HG03280 (cell line): ENCODE measurements around the gene GLIS1.

Experiments used
- ATAC-seq: cut with Tn5 transposase; IDR thresholded peaks from one replicate; pipeline ENCODE4 v1.9.1; 2021; ENCODE audit warnings: mild to moderate bottlenecking, moderate library complexity; ENCODE audit not compliant: unreplicated experiment

Gene GLIS1

DNA sequence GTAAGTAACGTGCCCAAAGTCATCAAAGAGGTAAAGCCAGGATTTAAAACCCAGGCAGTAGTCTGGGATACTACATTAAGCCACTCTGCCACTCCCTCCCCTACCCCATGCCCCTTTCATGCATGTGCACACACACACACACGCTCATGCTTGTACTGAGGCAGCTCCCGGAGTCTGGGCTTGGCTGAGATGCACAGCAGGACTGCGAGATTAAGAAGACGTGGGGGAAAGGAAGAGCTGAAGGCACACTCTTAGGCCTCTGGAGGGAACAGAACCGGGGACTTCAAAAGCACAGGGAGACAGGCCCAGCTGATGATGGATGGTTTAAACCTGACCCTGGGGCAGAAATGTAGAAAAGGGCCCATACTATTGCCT, 98.3 kb downstream of the GLIS1 start:
- no peak for ATAC-seq

- ATAC-seq: no peak
Measured at GRCh38 chr1:53639996-53640700, 98.8 kb downstream of the GLIS1 start.

DNA sequence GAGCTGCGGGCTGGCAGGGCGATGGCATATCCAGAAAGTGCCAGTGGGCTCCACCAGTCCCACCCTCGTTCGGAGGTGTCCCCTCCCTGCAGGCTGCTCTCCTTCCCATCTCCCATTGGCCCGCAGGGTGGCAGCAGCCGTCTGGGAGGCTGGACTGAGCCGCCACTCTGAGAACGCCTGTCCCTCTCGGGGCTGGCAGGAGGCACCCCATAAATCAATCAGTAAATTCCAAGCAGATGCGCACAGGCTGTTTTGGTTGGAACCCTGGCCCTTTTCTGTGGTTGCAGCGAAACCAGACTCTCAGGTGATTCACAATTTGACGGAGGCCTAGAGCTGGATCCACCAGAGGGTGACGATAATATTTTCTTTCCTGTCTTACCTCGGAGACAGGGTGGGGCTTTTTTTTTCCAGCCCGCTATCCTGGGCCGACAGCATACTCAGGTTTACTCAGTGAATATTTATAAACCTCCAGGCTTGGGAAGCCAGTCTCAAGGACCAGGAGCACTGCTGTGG, 99.7 kb downstream of the GLIS1 start:
- ATAC-seq: no peak

GRCh38 chr1:53638360-53639035, 100.5 kb downstream of the GLIS1 start:
- ATAC-seq: no peak

GRCh38 chr1:53637511-53638359, 101.2 kb downstream of the GLIS1 start:
- ATAC-seq: no peak

GRCh38 chr1:53636621-53637171, 102.3 kb downstream of the GLIS1 start:
- ATAC-seq: no peak

DNA sequence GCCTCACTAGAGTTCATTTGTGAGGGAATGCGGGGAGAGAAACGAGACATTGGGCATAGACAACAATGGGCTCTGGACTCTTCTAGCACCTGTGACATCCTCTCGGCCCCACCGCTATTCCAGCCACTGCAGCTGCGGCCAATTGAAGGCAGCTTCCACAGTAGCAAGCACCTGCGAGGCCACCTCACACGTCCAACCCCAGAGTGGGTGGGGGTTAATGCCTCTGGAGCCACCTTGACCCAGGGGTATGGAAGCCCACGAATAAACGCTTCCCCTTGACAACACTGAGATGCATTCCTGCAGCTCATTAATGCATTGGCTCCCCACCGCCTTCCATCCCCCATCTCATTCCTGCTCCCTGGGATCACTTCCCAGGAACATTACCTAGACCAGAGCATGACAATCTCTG, 104.4 kb downstream of the GLIS1 start:
- ATAC-seq: no peak

GRCh38 chr1:53633073-53633704, 105.8 kb downstream of the GLIS1 start:
- no peak for ATAC-seq

DNA sequence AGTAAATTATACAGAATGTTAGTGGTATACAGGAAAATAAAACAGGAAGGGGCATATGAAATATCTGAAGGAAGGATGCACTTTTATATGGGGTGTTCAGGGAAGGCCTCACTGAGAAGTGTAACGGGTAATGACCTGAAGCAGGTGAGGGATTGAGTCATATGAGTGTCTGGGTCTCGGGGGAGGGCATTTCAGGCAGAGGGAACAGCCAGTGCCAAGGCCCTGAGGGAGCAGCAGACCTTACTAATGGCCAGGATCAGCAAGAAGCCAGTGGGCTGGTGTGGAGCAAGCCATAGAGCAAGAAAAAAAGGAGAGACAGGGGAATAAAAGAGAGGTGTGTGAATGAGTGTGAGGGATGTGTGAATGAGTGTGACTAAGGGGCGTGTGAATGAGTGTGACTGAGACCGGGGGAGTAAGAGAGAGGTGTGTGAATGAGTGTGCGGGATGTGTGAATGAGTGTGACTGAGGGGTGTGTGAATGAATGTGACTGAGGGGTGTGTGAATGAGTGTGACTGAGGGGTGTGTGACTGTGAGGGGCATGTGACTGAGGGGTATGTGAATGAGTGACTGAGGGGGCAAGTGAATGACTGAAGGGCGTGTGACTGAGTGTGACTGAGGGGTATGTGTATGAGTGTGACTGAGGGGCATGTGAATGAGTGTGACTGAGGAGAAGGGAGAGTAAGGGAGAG, 107.2 kb downstream of the GLIS1 start:
- ATAC-seq: no peak

DNA sequence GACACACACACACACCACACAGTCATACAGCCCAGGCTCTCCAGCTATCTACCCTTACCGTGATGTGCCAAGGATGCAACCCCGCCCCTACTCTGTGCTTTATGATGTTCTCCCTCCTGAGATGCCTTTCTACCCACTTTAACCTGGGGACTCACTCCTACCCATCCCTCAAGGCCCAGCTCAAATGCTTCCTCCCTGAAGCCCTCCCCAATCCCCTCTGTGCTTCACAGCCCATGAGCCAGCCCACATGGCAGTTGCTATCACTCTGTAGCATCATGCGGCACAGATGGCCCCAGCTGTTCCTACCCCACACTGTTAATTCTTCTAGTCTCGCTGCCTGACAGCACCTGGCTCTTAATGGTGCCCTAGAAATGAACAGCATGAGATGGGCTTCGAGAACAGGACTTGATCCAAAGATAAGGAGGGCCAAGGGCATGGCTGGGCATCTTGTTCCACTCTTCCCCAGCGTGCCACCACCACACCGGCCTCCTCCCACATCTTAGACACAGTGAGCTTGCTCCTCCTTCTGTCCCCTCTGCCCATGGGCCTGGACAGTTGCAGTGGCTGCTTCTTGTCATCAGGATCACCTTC, 109.8 kb downstream of the GLIS1 start:
- ATAC-seq: no peak

GRCh38 chr1:53628286-53628955, 110.5 kb downstream of the GLIS1 start:
- no peak for ATAC-seq

- ATAC-seq: no peak
Measured at GRCh38 chr1:53627666-53628065, 111.3 kb downstream of the GLIS1 start.

DNA sequence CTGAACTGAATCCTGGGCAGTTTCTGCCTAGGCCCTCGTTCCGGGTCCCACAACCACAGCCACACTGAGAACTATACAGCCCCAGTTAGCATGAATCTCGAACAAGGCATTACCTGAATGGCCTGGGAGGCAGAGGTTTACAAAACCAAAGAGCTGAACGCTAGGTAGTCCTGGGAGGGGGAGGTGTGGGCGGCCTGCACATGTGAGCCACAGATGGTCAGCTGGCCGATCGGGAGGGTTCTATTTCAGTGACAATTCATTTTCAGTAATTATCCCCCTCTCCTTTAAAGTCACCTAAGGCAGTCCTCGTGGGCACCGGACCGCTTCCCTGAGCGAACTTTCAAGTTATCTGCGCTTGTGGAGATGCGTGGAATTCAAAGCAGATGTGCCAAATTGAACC, 111.9 kb downstream of the GLIS1 start:
- ATAC-seq: no peak

GRCh38 chr1:53626616-53627015, 112.3 kb downstream of the GLIS1 start:
- ATAC-seq: no peak

DNA sequence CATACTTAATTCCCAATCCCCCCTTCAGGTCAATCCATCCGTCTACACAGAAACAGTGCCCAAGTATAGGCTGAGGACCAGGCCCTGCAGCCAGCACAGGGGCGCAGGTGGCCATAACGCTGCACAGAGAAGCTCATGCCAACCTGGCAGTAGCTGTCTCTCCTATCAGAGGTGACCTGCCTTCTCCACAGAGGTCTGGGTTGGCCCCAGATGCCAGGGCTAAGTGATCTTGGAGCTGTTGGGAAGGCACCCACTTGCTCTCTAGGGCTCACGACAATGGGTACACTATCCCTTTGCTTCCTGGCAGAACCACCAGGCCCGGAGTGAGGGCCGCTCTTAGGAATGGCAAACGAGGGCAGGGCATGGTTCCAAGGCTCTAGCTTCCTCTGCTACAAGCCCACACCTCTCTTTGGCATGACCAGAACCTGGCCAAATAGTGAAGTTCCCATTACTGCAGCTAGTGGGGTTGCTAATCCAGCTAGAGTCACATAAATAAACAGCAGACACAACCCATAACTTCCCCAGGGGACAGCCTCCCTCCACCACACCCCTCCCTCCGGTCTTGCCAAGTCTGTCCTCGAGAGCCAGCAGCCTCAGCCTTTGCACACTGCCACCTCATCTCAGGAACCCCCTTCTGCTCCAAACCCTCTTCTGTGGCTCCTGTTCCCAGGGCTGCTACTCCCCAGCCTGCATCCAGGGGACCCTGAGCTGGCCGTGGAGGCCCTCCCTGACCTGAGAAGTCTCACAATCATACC, 113.0 kb downstream of the GLIS1 start:
- no peak for ATAC-seq

- no peak for ATAC-seq
Measured at GRCh38 chr1:53625049-53625448, 113.9 kb downstream of the GLIS1 start.

DNA sequence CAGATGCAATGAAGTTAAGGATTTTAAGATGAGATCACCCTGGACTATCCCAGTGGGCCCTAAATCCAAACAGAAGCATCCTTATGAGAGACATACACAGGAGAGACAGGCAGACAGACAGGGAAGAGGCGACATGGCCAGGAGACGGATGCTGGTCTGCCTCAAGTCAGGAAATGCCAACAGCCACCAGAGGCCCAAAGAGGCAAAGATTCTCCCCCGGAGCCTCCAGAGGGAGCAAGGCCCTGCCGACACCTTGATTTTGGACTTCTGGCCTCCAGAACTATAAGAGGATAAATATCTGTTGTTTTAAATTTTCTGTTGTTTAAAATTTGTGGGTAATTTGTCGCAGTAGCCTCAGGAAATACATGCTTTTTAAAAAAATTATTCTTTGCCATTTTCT, 116.4 kb downstream of the GLIS1 start:
- ATAC-seq: no peak

DNA sequence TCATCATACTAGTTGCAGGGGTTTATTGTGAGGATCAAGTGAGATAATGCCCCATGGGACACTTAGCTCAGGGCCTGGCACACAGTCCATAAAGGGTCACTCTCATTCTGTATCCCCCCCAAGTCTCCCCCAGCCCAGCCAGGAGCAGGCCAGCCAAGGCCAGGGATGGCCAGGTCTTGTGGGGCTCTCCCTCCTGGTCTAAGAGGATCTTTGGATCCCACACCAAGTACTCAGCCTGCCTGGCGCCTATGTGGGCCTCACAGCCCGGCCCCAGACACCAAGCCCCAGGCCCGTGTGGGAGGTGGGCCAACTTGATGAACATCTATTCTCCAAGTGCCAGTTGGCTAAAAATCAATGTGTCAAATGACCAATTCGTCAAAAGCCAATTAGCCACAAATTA, 117.8 kb downstream of the GLIS1 start:
- ATAC-seq: no peak
